Activated CD4-positive, CD25-positive, alpha-beta regulatory T cell treated with anti-CD3 and anti-CD28 coated beads, Interleukin-2, amount 50 U/mL, for 16 hours (primary cell): Measurements from ENCODE around the gene POC1A.

ENCODE experiments used
- DNase-seq: peaks from one replicate; pipeline ENCODE4 v3.0.0-alpha.2; 2020; ENCODE audit warnings: low read depth, low spot score

POC1A gene

DNA sequence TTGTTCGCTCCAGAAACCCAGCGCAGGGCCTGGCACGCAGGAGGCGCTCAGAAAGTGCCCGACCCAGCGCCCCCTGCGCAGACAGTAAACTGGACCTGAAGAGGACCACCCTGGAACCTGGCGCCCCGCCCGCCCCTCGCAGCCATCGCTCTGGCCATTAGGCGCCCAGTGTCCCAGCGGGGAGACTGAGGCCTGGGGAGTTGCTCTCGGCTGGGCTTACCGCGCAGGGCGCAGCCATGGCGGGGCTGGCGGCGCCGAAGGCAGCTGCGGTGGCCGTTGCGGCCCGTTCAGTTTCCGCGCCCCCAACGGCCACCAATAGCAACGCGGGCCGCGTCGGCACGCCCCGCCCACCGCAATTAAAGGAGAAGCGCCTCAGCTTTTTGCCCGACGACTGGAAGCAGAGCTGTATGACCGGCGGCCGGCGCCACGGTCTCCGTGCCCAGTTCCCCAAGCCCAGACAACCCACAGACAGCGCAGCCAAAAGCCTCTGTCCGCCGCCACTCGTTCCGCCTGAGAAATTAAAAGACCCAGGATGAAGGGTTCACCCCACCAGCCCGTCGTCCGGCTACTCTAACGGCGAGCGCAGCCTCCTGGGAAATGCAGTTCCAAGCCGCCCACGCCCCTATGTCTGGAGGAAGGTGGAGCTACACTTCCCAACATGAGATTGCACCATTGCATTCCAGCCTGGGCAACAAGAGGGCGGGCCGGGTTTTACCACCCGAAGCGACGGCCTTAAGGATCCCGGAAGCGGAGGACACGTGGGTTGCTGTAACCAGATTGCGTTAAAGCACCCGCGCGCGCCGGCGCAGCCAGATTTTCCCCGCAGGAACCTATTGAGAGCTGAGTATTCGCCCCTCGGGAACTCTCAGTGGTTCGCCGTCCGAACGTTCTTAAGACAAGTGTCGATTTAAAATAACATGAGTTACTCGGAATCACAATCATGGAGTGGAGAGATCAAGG lies at the start of gene POC1A:
POC1A (minus strand) TSS at position 289 of the 960 bp plus-strand sequence; CDS start at position 238, 51 bp downstream.
- peak; percentile 71 for DNase-seq

DNA sequence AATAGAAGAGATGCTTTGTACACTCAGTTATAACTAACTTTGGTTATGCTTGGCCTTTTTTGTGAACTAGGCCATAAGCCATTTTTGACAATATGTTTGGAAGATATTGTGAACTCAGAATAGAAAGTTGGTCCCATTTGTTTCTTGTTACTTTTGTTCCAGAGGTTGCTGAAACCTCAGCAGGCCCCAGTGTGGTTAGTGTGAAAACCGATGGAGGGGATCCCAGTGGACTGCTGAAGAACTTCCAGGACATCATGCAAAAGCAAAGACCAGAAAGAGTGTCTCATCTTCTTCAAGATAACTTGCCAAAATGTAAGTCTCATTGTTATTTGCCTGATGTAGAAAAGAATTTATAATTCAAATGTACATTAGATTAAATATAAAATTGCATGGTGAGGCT lies 49.5 kb upstream of the POC1A start:
- DNase-seq, result no peak

DNA sequence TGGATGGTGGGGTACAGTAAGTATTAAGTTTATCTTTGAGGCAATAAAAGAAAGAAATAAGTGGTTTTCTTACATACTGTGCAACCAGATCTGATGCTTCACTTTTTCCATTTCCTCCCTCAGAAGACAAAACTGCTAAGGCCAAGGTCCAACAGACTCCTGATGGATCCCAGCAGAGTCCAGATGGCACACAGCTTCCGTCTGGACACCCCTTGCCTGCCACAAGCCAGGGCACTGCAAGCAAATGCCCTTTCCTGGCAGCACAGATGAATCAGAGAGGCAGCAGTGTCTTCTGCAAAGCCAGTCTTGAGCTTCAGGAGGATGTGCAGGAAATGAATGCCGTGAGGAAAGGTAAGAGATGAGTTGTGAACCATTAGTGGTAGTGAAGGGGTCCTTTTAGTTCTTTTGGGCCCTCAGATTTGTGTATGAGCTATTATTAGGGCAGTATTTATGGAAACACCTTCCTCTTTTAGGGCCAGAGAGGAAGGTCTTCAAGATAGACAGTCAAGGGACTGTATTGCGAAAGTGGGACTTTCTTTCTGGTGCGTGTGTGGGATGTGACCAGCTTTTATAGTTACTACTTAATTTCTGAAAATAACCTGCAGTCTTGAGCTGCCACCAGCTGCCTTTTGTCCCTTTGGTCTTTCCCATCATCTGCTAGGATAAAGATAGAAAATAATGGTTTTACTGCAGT lies 48.3 kb upstream of the POC1A start:
- DNase-seq, result no peak

DNA sequence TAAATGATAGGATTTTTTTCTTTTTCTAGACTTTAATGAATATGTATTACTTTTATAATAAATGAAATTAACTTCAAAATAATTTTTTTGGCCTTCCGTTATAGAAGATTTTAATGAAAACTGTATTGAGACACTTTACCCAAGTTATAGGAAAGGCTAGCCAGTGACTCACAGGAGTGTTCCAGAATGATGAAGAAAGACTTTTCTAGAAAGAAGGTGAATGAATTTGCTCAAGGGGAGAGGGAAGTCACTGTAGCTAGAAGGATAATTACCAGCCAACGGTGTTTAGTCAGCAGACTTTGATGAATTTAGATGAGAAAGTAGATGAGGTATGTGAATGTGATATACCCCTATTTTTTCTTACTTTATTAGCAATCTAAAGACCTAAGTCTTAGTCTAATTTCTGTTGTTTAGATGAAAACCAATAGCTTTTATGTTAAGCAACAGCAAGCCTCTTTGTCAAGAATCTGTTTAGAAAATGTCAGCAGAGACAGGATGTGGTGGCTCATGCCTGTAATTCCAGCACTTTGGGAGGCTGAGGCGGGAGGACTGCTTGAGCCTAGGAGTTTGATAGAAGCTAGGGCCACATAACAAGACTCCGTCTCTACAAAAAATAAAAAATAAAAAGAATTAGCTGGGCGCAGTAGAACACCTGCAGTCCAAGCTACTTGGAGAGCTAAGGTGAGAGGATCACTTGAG lies 46.9 kb upstream of the POC1A start:
- DNase-seq, result no peak

DNA sequence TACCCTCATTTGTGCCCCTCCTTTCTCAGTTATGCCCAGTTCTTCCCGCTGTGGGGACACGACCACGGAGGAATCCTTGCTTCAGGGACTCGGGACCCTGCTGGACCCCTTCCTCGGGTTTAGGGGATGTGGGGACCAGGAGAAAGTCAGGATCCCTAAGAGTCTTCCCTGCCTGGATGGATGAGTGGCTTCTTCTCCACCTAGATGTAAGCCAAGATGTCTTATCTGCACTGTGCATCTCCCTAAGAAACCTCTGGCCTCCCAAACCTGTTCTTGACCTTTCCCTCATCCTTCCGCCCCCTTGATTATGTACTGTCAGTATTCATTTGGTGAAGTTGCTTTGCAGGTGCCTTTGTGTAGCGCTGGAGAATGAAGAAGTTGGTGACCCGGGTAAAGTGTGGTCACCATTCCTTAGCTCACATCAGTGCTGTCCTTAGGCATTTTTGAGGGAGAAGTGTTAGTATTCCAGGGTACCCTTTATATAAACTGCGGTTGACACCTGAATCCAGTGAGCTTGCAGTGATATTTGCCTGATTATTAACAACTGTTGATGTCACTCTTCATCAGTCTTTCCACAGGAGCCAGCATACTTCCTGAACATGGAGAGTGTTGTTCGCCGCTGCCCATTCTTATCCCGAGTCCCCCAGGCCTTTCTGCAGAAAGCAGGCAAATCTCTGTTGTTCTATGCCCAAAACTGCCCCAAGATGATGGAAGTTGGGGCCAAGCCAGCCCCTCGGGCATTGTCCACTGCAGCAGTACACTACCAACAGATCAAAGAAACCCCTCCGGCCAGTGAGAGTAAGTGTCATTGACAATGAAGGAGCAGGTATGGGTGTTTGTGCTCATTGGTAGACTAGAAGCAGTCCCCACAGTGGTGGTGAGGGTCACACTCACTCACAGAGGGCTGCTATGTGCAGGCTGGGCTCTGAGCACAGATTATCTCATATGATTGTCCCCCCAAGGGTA lies 44.7 kb upstream of the POC1A start:
- no peak for DNase-seq

DNA sequence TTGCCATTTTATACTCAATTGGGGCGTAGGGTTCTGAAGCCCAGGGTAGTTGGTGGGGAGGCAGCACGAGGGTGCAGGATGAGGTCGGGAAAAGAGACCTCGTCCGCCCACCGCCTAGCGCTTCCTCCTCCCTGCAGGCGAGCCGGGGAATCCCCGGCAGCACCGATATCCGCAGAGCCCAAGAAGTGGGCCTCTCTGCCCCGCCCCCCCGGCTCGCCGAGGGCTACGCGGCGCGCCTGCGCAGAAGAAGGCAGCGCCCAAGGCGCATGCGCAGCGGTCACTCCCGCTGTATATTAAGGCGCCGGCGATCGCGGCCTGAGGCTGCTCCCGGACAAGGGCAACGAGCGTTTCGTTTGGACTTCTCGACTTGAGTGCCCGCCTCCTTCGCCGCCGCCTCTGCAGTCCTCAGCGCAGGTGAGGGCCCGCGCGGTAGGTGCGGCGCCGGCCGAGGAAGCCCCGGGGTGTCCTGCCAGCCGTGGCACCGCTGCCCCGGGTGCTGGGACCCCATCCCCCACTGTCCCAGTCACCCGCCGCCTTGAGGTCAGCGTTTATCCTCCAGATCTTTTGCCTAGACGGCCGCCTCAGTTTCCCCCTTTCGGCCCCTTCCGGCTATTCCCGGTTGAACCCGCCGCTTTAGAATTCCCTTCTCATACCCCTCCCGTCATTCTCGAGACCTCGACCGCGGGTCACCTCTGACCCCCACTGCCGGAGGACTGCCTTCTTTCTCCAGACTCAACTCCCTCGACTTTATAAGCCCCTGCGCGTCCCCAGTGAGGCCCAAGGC lies 43.8 kb upstream of the POC1A start, which contains the start of gene ALAS1:
ALAS1 (plus strand) TSS at position 319 of the 784 bp plus-strand sequence. CDS start 1,082 bp downstream, outside the sequence.
- DNase-seq, result peak; percentile 86

DNA sequence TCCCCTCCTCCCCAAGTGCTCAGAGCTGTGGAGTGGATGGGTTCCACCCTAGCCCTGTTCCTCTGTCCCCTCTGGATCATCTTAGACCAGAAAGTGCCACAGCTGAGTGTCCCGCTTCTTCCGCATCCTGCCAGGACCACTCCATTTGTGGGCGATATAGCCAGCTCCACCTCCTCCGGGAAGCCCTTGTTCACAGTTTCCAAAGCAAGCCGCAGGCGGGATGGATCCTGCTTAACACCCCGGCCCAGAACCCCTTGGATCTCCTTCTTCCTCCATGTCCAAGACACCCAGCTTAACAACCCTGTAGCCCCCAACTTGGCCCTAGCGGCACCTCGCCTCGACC lies 43.2 kb upstream of the POC1A start:
- DNase-seq, result no peak

DNA sequence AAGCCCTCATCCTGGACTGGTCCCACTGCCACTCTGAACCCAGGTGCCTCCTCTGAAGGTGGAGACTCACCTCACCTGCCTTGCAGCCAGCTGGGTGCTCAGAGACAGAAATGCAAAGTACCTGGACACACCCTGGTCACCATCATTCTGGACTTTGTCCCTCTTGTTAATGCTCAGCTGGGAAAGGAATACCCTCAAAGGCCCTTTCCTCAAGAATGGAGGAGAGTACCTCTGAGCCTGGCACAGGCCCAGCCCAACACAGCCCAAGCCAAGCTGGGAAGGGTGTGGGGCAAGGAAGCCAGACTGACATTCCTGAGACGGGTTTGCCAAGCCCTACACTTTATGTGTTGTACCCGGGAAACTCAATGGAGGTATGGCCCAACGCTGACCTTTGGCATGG lies 42.8 kb upstream of the POC1A start:
- DNase-seq, result no peak

DNA sequence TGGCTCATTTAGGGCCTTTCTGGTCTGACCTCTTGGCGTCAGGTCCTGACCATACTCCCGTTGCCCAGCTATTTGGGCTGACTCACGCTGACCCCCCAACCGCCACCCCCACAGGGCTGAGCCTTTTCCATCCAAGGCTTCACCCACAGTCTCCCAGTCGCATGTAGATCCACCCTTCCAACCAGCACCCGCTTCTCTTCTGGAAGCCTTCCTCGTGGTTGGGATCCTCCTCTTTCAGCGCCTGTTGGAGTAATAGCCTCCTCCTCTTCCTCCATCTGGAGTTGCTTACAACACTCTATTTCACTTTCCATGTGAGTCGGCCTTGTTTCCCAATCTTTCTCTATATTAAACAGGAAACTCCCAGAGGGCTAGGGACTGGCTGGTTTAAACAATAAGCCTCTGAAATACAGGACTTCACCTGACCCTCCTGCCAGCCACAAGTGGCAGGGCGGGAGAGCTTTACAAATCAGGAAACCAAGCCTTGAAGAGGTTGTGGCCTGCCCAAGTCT lies 41.7 kb upstream of the POC1A start:
- no peak for DNase-seq

DNA sequence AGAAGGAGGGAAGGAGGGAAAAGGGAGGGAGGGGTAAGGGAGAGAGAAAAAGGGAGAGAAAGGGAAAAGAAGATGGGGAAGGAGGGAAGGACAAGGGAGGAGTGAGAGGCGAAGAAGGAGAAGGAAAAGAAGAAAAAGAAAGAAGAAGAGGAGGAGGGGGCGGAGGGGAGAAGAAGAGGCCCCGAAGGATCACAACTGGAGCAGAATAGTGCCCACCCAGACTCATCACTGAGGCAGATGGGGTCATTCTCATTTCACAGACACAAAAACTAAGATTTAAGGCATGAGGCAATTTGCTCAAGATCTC lies 41.0 kb upstream of the POC1A start:
- DNase-seq, result no peak

DNA sequence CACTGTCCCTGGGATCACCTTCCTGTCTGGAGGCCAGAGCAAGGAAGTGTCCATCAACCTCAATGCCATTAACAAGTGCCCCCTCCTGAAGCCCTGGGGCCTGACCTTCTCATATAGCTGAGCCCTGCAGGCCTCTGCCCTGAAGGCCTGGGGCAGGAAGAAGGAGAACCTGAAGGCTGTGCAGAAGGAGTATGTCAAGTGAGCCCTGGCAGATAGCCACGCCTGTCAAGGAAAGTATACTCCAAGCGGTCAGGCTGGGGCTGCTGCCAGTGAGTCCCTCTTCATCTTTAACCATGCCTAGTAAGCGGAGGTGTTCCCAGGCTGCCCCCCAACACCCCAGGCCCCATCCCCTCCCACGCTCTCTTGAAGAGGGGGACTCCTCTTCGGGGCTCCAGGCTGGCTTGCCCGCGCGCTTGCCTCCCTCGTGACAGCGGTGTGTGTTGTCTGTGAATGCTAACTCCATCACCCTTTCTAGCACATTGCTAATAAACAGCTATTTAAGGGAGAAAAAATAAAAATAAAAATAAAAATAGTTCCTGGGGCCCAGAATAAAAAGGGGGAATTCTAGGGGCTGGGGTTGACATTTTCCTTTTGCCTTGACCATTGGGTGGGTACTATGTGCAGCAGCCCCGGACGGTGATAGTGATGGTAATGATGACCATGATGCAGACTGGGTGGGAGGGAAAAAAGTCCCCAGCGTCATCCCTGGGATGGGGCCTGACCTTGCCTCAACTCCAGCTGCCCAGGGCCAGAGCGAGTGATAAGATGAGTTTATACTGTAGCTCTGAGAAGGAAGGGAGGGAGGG lies 40.5 kb upstream of the POC1A start:
- no peak for DNase-seq

DNA sequence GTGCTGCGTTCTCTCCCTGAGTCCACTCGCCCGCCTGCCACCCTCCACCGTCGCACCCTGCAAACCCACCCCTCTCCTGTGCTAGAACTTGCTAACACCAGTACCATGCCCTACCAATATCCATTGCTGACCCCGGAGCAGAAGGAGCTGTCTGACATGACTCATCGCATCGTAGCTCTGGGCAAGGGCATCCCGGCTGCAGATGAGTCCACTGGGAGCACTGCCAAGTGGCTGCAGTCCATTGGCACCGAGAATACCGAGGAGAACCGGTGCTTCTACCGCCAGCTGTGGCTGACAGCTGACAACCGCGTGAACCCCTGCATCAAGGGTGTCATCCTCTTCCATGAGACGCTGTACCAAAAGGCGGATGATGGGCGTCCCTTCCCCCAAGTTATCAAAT lies 38.8 kb upstream of the POC1A start:
- DNase-seq, result no peak

DNA sequence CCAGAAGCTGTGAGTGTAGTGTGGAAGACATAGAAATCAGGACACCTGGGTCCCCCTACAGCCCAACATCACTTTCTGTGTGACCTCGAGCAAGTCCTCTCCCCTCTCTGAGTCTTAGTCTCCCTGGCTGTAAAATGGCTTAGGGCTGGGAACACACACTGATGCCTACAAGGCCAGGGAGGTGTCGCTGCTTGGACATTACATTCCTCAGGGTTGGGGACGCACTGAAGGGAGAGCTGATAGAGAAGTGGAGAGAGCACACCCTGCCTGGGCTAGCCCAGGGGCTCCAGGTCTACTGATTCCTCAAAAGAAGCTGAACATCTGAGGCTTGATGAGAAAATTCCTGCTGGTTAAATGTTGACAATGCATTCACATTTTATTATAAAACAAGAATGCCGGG lies 37.4 kb upstream of the POC1A start:
- DNase-seq, result no peak

DNA sequence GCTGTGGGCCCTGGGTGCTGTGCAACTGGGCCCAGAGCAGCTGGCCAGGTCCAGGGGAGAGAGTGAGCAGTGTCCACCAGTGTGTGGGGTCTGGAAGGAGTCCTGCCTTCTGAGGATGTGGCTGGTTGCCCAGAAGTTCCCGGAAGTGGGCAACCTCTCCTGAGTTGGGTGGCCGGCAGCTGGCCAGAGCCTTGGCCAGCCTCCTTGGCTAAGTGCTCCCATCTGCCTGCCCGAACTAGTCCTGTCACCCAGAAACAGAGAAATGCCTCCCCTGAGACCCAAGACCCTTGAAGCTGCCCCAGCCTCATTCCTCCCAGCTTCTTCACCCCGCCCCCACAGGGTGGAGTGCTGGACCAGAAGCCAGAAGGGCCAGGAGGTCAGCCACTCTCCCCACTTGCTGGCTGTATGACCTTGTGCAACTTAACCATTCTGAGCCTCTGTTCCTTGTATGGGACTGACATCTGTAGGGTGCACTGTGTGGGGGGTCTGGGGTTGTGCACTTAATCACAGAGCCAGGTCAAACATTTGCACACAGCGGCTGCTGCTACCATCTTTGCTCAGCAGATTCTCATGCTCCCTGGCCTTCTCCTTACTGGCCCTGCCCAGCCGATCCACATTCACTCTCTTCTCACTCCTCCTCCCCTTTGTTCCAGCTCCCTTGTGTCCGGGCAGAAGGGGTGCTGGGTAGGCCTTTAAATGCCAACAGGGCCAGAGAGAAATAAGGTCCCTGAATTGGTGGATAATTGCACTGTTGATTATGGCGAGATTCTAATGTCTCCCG lies 36.3 kb upstream of the POC1A start:
- DNase-seq, result no peak

DNA sequence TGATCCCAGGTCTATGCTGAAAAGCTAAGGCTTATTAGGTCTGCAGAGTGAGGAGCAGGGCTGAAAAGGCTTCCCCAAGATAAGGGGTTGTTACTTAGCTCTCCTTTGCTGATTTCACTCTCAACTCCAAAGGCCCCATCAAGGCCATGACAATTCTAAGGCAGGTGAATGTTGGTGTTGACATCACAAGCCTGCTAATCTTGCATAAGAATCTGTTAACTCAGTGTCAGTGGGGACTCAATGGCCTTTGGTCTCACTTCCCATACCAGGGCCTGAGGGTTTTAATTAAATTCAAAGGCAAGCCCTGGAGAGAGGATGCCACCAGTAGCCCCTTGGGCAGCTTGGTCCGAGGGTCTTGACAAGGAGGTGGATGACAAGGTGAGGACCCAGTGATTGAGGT lies 34.3 kb upstream of the POC1A start:
- DNase-seq, result no peak

DNA sequence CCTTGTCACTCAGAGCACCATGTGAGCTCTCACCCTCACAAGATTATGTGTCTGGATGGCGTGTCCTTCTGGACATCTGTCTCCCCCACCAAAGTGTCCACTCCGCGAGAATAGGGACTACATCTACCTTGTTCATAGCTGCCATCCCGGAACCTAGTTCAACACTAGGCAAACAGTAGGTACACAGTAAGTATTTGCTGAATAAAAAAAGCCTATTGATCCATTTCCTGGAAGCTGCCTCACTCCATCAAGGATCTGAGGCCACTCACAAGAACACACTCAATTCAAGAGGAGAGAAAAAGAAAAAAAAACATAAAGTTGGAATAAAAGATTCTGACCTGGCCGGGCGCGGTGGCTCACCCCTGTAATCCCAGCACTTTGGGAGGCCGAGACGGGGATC lies 32.5 kb upstream of the POC1A start:
- no peak for DNase-seq

DNA sequence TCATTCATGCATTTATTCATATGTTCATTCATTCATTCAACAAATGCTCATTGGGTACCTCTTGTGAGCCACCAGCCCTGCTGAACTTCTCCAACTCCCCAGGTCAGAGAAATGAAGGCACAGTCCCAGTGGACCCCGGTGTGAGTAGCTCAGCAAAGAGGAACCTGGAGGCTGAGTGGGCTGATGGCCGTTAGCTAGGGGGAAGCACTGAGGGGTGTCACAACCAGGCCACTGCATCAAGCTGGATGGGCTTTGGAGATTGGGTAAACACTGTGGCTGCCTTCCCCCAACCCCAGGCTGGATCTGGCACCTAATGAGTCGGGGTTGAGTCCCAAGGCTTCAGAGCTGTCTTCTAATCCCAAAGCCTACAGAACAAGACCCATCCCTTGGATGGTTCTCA lies 31.6 kb upstream of the POC1A start:
- no peak for DNase-seq

DNA sequence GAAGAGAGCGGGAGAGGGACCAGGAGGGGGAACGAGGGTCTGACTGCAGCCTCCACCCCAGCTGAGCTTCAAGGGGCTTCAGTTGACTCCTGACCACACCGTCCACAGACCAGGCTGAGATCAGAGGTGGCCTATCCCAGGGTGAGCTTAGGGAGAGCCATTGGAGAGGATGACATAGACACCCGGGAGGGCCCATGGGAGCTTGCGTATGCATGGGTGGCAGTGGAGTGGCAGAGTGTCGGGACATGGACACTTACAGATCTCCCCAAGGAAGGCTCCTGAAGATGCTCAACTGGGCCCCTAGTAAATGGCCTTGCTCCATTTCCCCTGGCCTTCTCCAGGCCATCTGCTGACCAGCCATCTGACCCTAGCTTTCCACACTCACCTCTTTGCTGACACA lies 31.1 kb upstream of the POC1A start:
- no peak for DNase-seq

DNA sequence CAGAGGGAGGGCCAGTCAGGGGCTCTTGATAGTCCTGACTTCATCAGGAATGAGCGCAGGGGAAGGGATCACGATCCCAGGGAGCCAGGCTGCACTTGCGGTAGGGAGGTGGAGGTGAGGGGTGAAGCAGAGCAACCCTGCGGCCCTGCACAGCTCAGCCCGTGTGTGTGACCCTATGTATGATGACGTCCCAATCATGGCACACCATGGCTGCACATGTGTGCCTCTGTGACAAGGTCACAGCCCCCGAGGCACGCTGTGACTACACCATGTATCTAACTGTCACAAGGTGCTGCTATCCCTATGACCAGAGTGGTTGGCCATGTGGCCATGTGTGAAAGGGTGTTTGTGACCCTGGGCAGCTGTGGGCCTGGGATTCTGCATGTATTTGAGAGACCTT lies 30.5 kb upstream of the POC1A start:
- no peak for DNase-seq
